Psoas muscle (tissue), 8 donors: ENCODE results near the gene DRC1. TPM values are rescaled to one million over a fixed set of nuclear protein-coding genes. Genes with fewer than 3 reads are reported as not detected.

Source experiments
- ATAC-seq, 4 donors: fragments of 200-7000 bp; cut with Tn5 transposase; one replicate each; pipeline ENCODE4 v1.9.1; 2020; ENCODE audit warnings: moderate library complexity in 3 of 4, mild to moderate bottlenecking in 2 of 4
- DNase-seq, 2 donors: peaks; one replicate each; pipeline ENCODE4 v3.0.0-alpha.2; 2020
- H3K27ac ChIP-seq: fragments of 200-600 bp; one replicate; pipeline ENCODE4 v1.8.0; 2022
- H3K27me3 ChIP-seq, 3 donors: fragments of 200-600 bp in 1 of 3; one replicate each; pipeline versions ENCODE4 v1.6.1 to v1.8.0; 2013 to 2022; ENCODE audit warnings: low read length in 2 of 3, mild to moderate bottlenecking in 2 of 3, moderate library complexity in 1 of 3; ENCODE audit not compliant: insufficient read depth in 3 of 3
- H3K36me3 ChIP-seq, 2 donors: fragments of 200-600 bp in 1 of 2; one replicate each; pipeline versions ENCODE4 v1.6.1 to v1.8.0; 2013 to 2022; ENCODE audit warnings: low read depth in 1 of 2, mild to moderate bottlenecking in 1 of 2, moderate library complexity in 1 of 2; ENCODE audit not compliant: insufficient read depth in 1 of 2
- H3K4me1 ChIP-seq: fragments of 200-600 bp; one replicate; pipeline ENCODE4 v1.8.0; 2022
- H3K4me3 ChIP-seq: fragments of 200-600 bp; one replicate; pipeline ENCODE4 v1.8.0; 2022; ENCODE audit warnings: mild to moderate bottlenecking
- H3K9me3 ChIP-seq: fragments of 200-600 bp; one replicate; pipeline ENCODE4 v1.8.0; 2022
- CTCF ChIP-seq: fragments of 200-600 bp; IDR thresholded peaks from one replicate; pipeline ENCODE4 v1.8.0; 2022; ENCODE audit warnings: antibody characterized with exemption
- WGBS, 3 donors: extraction: QIAGEN DNeasy Blood & Tissue Kit; methylation state at CpG; one replicate each; pipeline versions ENCODE4 v1.1.6 to v1.1.7; 2013; 5-methylcytosine and 5-hydroxymethylcytosine counted together
- intact Hi-C, 2 donors: fragments of 100-400 bp; cut with DNase I; formaldehyde crosslinking; loops; one replicate each; pipeline versions ENCODE4 v1.11.0 to v1.14.2; 2022
- polyA plus RNA-seq, 3 donors: library from polyadenylated mRNA; stranded (reverse); fragments of 200-250 nt; gene quantifications; one replicate each; pipeline ENCODE4 v1.2.3, GENCODE V29; 2013
- total RNA-seq, 4 donors: library from RNA; stranded (reverse); fragmentation: NEBNext Ultra II Directional in 2 of 4; extraction: Animal tissue kit (Norgen Biotek cat#: 25700) in 2 of 4; gene quantifications; one replicate each; pipeline versions ENCODE4 v1.2.1 to v1.2.4, GENCODE V29; 2021 to 2023
- donor health status: healthy with polysubstance abuse.
- donor health status: DM: no; HTN: no; CAD: no; lungs with moderate emphysema.
- donor health status: Bipolar disorder and iron deficiency.
- donor health status: healthy.
- donor health status: DM: yes; HTN: yes; CAD: no.
- donor health status: DM: no; HTN: no; CAD: no.
- donor health status: DM: no; HTN: no; CAD: no.
- donor health status: DM: yes; HTN: yes; CAD: no.

Gene DRC1
- total and polyA plus RNA-seq, 7 donors = 0.04 to 0.15 (median 0.08) TPM; not detected in 3

DNA sequence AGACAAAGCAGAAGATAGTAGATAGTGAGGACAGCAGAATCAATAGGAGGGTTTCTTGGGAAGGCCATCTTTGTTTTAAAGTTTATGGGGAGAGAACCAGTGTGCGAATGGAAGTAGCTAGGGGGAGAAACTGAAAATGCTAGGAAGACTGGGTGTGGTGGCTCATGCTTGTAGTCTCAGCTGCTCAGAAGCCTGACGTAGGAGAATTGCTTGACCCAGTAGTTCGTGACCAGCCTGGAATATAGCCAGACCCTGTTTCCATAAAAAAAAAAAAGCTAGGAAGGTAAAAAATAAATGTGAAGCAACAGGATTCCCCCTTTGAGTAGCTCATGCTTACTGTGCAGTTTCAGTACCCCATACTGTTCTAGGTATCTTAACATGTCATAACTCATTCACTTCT lies 19.2 kb upstream of the DRC1 start:
- Histone ChIP-seq H3K27me3 (no peaks in the 10 kb centered on the region), H3K27ac (no peak overlapping the region), H3K36me3 (peaks cover 0 to 81% of the 10 kb centered on the region in 2 donors), H3K4me1 (no peaks in the 10 kb centered on the region), H3K4me3 (no peak overlapping the region), H3K9me3 (no peaks in the 10 kb centered on the region)
- intact Hi-C loops = no loop called here
- ATAC-seq (no peak), DNase-seq (no peak)
- 83 to 92% (median 84%) methylated on average over 3 of the region's 3 CpGs for WGBS, 3 donors
- TF ChIP-seq CTCF = no peak

DNA sequence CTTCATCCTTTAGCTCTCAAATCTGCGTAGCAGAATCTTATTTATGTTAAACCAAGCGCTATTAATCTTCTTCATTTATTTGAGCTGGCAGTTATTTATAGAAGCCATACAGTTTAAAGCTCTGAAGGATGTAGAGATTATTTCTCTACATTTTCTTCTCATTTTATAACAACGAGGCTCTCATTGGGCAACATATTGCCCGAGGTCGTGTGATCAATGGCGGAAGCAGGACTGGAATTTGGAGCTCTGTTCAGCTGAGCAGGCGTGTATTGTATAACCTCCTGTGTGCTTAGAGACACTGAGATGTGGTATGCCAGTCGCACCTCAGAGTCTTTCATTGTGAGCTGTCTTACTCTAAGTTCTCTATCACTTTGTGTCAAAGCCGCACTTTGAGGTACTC lies 17.5 kb upstream of the DRC1 start:
- DNase-seq (no peak), ATAC-seq (no peak)
- Histone ChIP-seq H3K9me3 (no peaks in the 10 kb centered on the region), H3K4me3 (no peak overlapping the region), H3K36me3 (peaks cover 0 to 80% of the 10 kb centered on the region in 2 donors), H3K4me1 (no peaks in the 10 kb centered on the region), H3K27me3 (no peaks in the 10 kb centered on the region), H3K27ac (no peak overlapping the region)
- intact Hi-C loops = no loop called here
- WGBS, 3 donors = 94 to 97% (median 94%) methylated on average over 9 of the region's 9 CpGs
- TF ChIP-seq CTCF = no peak

GRCh38 chr2:26384597-26384996 lies 17.1 kb upstream of the DRC1 start:
- Histone ChIP-seq H3K27ac (no peak overlapping the region), H3K4me1 (no peaks in the 10 kb centered on the region), H3K27me3 (no peaks in the 10 kb centered on the region), H3K36me3 (peaks cover under 1 to 80% of the 10 kb centered on the region in 2 donors), H3K9me3 (no peaks in the 10 kb centered on the region), H3K4me3 (no peak overlapping the region)
- no peak for DNase-seq
- ATAC-seq = no peak
- no peak for TF ChIP-seq CTCF
- intact Hi-C loops = no loop called here

- Histone ChIP-seq H3K36me3 (peaks cover 3 to 92% of the 10 kb centered on the region in 2 donors), H3K27ac (no peak overlapping the region), H3K4me3 (no peak overlapping the region), H3K27me3 (no peaks in the 10 kb centered on the region), H3K4me1 (no peaks in the 10 kb centered on the region), H3K9me3 (no peaks in the 10 kb centered on the region)
- no peak for TF ChIP-seq CTCF
- DNase-seq (no peak), ATAC-seq (no peak)
- intact Hi-C loops = no loop called here
- WGBS, 3 donors = 96 to 98% (median 96%) methylated on average over 4 of the region's 4 CpGs
Observed at GRCh38 chr2:26387189-26387588, 14.5 kb upstream of the DRC1 start.

- no peak for TF ChIP-seq CTCF
- Histone ChIP-seq H3K4me1 (no peaks in the 10 kb centered on the region), H3K27ac (no peak overlapping the region), H3K36me3 (peaks cover 2 to 52% of the 10 kb centered on the region in 2 donors), H3K27me3 (no peaks in the 10 kb centered on the region), H3K9me3 (no peaks in the 10 kb centered on the region), H3K4me3 (no peak overlapping the region)
- no peak for DNase-seq
- 75 to 85% (median 77%) methylated on average over 4 of the region's 4 CpGs for WGBS, 3 donors
- intact Hi-C loops = loop anchor here in 1 of 2 donors (5.0 kb wide), 1 partner anchor 108 kb away; no protein-coding TSS in a partner anchor
- no peak for ATAC-seq
Observed at GRCh38 chr2:26394694-26395093, 7.0 kb upstream of the DRC1 start.
